HG02973 (cell line): ENCODE results near the gene SERP2.
"Not testable (repeated sequence)": the region's sequence is repeated elsewhere in the genome, so short reads cannot be mapped to it uniquely, and the experiment has no call there.

ENCODE experiments used
- ATAC-seq: cut with Tn5 transposase; IDR thresholded peaks from one replicate; pipeline ENCODE4 v1.9.1; 2021; ENCODE audit warnings: moderate library complexity; ENCODE audit not compliant: unreplicated experiment

SERP2 gene

GRCh38 chr13:44373601-44374347 is at the start of gene SERP2:
Gene SERP2 (plus strand): TSS chr13:44373824. CDS start chr13:44374026, 202 bp downstream.
- ATAC-seq: no peak

- ATAC-seq: no peak
Observed at GRCh38 chr13:44326961-44327360, 46.7 kb upstream of the SERP2 start.

- ATAC-seq: not testable (repeated sequence)
Observed at GRCh38 chr13:44329041-44329440, 44.6 kb upstream of the SERP2 start.

GRCh38 chr13:44329909-44330545 is 43.6 kb upstream of the SERP2 start:
- no peak for ATAC-seq

- ATAC-seq: no peak
Observed at GRCh38 chr13:44331446-44331845, 42.2 kb upstream of the SERP2 start.

- no peak for ATAC-seq
Observed at GRCh38 chr13:44331912-44332851, 41.4 kb upstream of the SERP2 start.

GRCh38 chr13:44333950-44334655 is 39.5 kb upstream of the SERP2 start:
- ATAC-seq: no peak

- no peak for ATAC-seq
Observed at GRCh38 chr13:44334751-44335150, 38.9 kb upstream of the SERP2 start.

- ATAC-seq: no peak
Observed at GRCh38 chr13:44336934-44337333, 36.7 kb upstream of the SERP2 start.

GRCh38 chr13:44337581-44337980 is 36.0 kb upstream of the SERP2 start:
- ATAC-seq: no peak

- ATAC-seq: no peak
Observed at GRCh38 chr13:44340508-44340907, 33.1 kb upstream of the SERP2 start.

- no peak for ATAC-seq
Observed at GRCh38 chr13:44342741-44343140, 30.9 kb upstream of the SERP2 start.

- no peak for ATAC-seq
Observed at GRCh38 chr13:44346534-44346933, 27.1 kb upstream of the SERP2 start.

- no peak for ATAC-seq
Observed at GRCh38 chr13:44347301-44347700, 26.3 kb upstream of the SERP2 start.

GRCh38 chr13:44347949-44348348 is 25.7 kb upstream of the SERP2 start:
- ATAC-seq: no peak

- no peak for ATAC-seq
Observed at GRCh38 chr13:44350775-44351504, 22.7 kb upstream of the SERP2 start.

- no peak for ATAC-seq
Observed at GRCh38 chr13:44351505-44351854, 22.1 kb upstream of the SERP2 start.

GRCh38 chr13:44352202-44352601 is 21.4 kb upstream of the SERP2 start:
- ATAC-seq: no peak

GRCh38 chr13:44352671-44353070 is 21.0 kb upstream of the SERP2 start:
- no peak for ATAC-seq

- ATAC-seq: no peak
Observed at GRCh38 chr13:44354331-44354730, 19.3 kb upstream of the SERP2 start.
